Loucy (cell line): Measurements from ENCODE around the gene AGPAT2.

Experiments used
- H2AFZ ChIP-seq: fragments of 200-600 bp; sonication (generic); 2 replicates; pipeline ENCODE4 v1.6.0; 2016; ENCODE audit warnings: antibody characterized with exemption, mild to moderate bottlenecking, low read length, moderate library complexity
- H3F3A ChIP-seq: fragments of 200-600 bp; 2 replicates; pipeline ENCODE4 v1.6.0; 2016; ENCODE audit warnings: antibody characterized with exemption, low read depth, mild to moderate bottlenecking
- H3K27me3 ChIP-seq: fragments of 200-600 bp; sonication (generic); 2 replicates; pipeline ENCODE4 v1.6.1; 2014; ENCODE audit warnings: low read length, mild to moderate bottlenecking; ENCODE audit not compliant: insufficient read depth, poor library complexity, severe bottlenecking
- H3K36me3 ChIP-seq: fragments of 200-600 bp; sonication (generic); 2 replicates; pipeline ENCODE4 v1.6.1; 2016; ENCODE audit warnings: low read length; ENCODE audit not compliant: insufficient read depth
- H3K4me1 ChIP-seq: fragments of 200-600 bp; sonication (generic); 2 replicates; pipeline ENCODE4 v1.5.1; 2014; ENCODE audit warnings: low read length, mild to moderate bottlenecking; ENCODE audit not compliant: insufficient read depth, poor library complexity, severe bottlenecking
- H3K4me2 ChIP-seq: fragments of 200-600 bp; sonication (generic); 2 replicates; pipeline ENCODE4 v1.6.0; 2014; ENCODE audit warnings: antibody characterized with exemption, low read length, low read depth, mild to moderate bottlenecking; ENCODE audit not compliant: poor library complexity, severe bottlenecking
- H3K4me3 ChIP-seq: fragments of 200-600 bp; sonication (generic); 2 replicates; pipeline ENCODE4 v1.5.1; 2014; ENCODE audit warnings: low read length, mild to moderate bottlenecking, mixed read lengths; ENCODE audit not compliant: poor library complexity, severe bottlenecking
- H3K79me2 ChIP-seq: fragments of 200-600 bp; sonication (generic); 2 replicates; pipeline ENCODE4 v1.6.1; 2014; ENCODE audit warnings: low read length; ENCODE audit not compliant: insufficient read depth
- H3K9ac ChIP-seq: fragments of 200-600 bp; sonication (generic); 2 replicates; pipeline ENCODE4 v1.6.0; 2014; ENCODE audit warnings: mild to moderate bottlenecking, low read depth, low read length, moderate library complexity; ENCODE audit not compliant: poor library complexity, severe bottlenecking
- H3K9me2 ChIP-seq: fragments of 200-600 bp; sonication (generic); replicated peaks from 2 replicates; pipeline ENCODE4 v1.6.1; 2016; ENCODE audit warnings: low read depth, low read length, mixed read lengths
- H3K9me3 ChIP-seq: fragments of 200-600 bp; sonication (generic); 2 replicates; pipeline ENCODE4 v1.6.1; 2014; ENCODE audit warnings: mild to moderate bottlenecking, antibody characterized with exemption, low read length, low read depth; ENCODE audit not compliant: insufficient read depth
- H4K20me1 ChIP-seq: fragments of 200-600 bp; sonication (generic); 2 replicates; pipeline ENCODE4 v1.6.0; 2014; ENCODE audit warnings: antibody characterized with exemption, low read length, mild to moderate bottlenecking; ENCODE audit not compliant: insufficient read depth, poor library complexity, severe bottlenecking
- EZH2phosphoT487 ChIP-seq: fragments of 200-600 bp; IDR thresholded peaks from 2 replicates; pipeline ENCODE4 v1.6.1; 2018; ENCODE audit warnings: antibody characterized with exemption, mild to moderate bottlenecking, moderate library complexity, borderline replicate concordance
- TF ChIP-seq, protein P1 (sequence below): fragments of 200-600 bp; sonication (generic); conservative IDR thresholded peaks from 2 replicates; pipeline ENCODE4 v1.5.1; 2014; ENCODE audit warnings: mild to moderate bottlenecking, antibody characterized with exemption, low read length

AGPAT2 gene

GRCh38 chr9:136692185-136693134, 5.2 kb upstream of the AGPAT2 start:
- Histone ChIP-seq H3K9me2 (no peaks in the 10 kb centered on the region), H3F3A (no peaks in the 10 kb centered on the region), H3K9ac (no peak overlapping the region), H3K79me2 (no peaks in the 10 kb centered on the region), H3K36me3 (no peaks in the 10 kb centered on the region), H3K4me3 (no peak overlapping the region), H3K4me1 (no peaks in the 10 kb centered on the region), H2AFZ (no peak overlapping the region), H3K27me3 (no peaks in the 10 kb centered on the region), H3K9me3 (no peaks in the 10 kb centered on the region), H3K4me2 (no peak overlapping the region), H4K20me1 (no peaks in the 10 kb centered on the region)
- TF ChIP-seq EZH2phosphoT487 = no peak
- TF ChIP-seq, protein P1, sequence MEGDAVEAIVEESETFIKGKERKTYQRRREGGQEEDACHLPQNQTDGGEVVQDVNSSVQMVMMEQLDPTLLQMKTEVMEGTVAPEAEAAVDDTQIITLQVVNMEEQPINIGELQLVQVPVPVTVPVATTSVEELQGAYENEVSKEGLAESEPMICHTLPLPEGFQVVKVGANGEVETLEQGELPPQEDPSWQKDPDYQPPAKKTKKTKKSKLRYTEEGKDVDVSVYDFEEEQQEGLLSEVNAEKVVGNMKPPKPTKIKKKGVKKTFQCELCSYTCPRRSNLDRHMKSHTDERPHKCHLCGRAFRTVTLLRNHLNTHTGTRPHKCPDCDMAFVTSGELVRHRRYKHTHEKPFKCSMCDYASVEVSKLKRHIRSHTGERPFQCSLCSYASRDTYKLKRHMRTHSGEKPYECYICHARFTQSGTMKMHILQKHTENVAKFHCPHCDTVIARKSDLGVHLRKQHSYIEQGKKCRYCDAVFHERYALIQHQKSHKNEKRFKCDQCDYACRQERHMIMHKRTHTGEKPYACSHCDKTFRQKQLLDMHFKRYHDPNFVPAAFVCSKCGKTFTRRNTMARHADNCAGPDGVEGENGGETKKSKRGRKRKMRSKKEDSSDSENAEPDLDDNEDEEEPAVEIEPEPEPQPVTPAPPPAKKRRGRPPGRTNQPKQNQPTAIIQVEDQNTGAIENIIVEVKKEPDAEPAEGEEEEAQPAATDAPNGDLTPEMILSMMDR = no peak

GRCh38 chr9:136691316-136692184, 4.3 kb upstream of the AGPAT2 start:
- no peaks in the 10 kb centered on the region for H3F3A ChIP-seq
- no peaks in the 10 kb centered on the region for H3K9me3 ChIP-seq
- no peaks in the 10 kb centered on the region for H3K27me3 ChIP-seq
- TF ChIP-seq, protein P1 = no peak
- no peak for TF ChIP-seq EZH2phosphoT487
- no peak overlapping the region for H3K4me3 ChIP-seq
- H3K79me2 ChIP-seq = peaks cover 2% of the 10 kb centered on the region; the same call in 1 of the 2 replicates
- no peak overlapping the region for H2AFZ ChIP-seq
- peaks cover under 1% of the 10 kb centered on the region for H3K4me1 ChIP-seq
- no peaks in the 10 kb centered on the region for H3K9me2 ChIP-seq
- H3K36me3 ChIP-seq = no peaks in the 10 kb centered on the region
- H4K20me1 ChIP-seq = no peaks in the 10 kb centered on the region
- no peak overlapping the region for H3K4me2 ChIP-seq
- no peak overlapping the region for H3K9ac ChIP-seq

GRCh38 chr9:136690806-136691261, 3.6 kb upstream of the AGPAT2 start:
- H3K4me1 ChIP-seq = peaks cover 8% of the 10 kb centered on the region
- H2AFZ ChIP-seq = no peak overlapping the region
- no peak overlapping the region for H3K9ac ChIP-seq
- H3F3A ChIP-seq = no peaks in the 10 kb centered on the region
- peaks cover 5% of the 10 kb centered on the region for H4K20me1 ChIP-seq
- H3K9me2 ChIP-seq = no peaks in the 10 kb centered on the region
- peaks cover 9% of the 10 kb centered on the region for H3K79me2 ChIP-seq
- no peak for TF ChIP-seq EZH2phosphoT487
- no peak overlapping the region for H3K4me2 ChIP-seq
- H3K9me3 ChIP-seq = no peaks in the 10 kb centered on the region
- no peaks in the 10 kb centered on the region for H3K36me3 ChIP-seq
- no peak overlapping the region for H3K4me3 ChIP-seq
- H3K27me3 ChIP-seq = no peaks in the 10 kb centered on the region
